Neural crest cell (in vitro differentiated cells): ENCODE results near the gene CNTN5. TPM values are rescaled to one million over a fixed set of nuclear protein-coding genes. Genes with fewer than 3 reads are reported as not detected.

Experiments
- DNase-seq: peaks from one replicate; pipeline ENCODE4 v3.0.0; 2021; ENCODE audit warnings: low read depth, mixed read lengths, low spot score
- H3K27ac Mint-ChIP-seq: one replicate; pipeline ENCODE4 v1.8.0; 2021; ENCODE audit warnings: mild to moderate bottlenecking, mixed read lengths; ENCODE audit not compliant: unreplicated experiment
- H3K27me3 Mint-ChIP-seq: 2 replicates; pipeline ENCODE4 v1.8.0; 2021; ENCODE audit warnings: low read depth, mild to moderate bottlenecking, mixed read lengths
- H3K36me3 Mint-ChIP-seq: 2 replicates; pipeline ENCODE4 v1.8.0; 2021; ENCODE audit warnings: low read depth, mild to moderate bottlenecking, mixed read lengths
- H3K4me1 Mint-ChIP-seq: 2 replicates; pipeline ENCODE4 v1.8.0; 2021; ENCODE audit warnings: mixed read lengths
- H3K4me3 Mint-ChIP-seq: one replicate; pipeline ENCODE4 v1.8.0; 2021; ENCODE audit warnings: mild to moderate bottlenecking, mixed read lengths
- H3K9me3 Mint-ChIP-seq: 2 replicates; pipeline ENCODE4 v1.8.0; 2021; ENCODE audit warnings: mixed read lengths
- CTCF ChIP-seq: fragments of 200-600 bp; sonication (generic); conservative IDR thresholded peaks from 2 replicates; pipeline ENCODE4 v1.5.0; 2021; ENCODE audit warnings: antibody characterized with exemption, mild to moderate bottlenecking
- total RNA-seq: library from RNA; stranded (reverse); gene quantifications from 2 replicates; pipeline ENCODE4 v1.2.1, GENCODE V29; 2021

The CNTN5 gene
- total RNA-seq, 1 donor from 2014 or later: not detected

DNA sequence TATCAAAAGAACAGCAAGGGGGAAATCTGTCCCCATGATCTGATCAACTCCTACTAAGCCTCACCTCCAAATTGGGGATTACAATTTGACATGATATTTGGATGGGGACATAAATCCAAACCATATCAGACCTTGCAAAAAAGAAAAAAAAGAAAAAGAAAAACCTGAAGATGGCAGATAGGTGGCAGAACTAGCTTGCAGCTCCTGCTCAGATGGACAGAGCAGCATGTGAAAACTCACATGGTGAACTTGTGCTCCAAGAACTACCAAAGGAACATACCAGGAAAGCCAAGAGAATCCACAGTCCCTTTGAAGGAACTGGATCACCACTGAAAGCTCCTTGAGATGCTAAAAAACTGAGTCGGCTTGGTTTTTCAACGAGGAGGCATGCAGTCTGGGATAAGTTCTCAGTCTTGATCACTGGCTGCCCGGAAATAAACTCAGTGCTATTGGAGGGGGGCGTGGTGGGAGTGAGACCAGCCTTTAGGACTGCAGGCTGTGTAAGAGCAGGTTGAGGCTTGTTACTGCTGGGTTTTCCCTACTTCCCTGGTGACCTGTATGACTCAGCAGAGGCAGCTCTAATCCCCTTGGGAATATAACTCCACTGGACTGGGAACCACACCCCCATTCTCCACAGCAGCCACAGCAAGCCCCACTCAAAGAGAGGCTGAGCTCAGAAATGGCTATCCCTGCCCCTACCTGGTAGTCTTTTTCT is 1308.0 kb downstream of the CNTN5 start:
- Mint-ChIP-seq H3K4me3 (no peak overlapping the region), H3K4me1 (no peaks in the 10 kb centered on the region), H3K27me3 (no peaks in the 10 kb centered on the region), H3K9me3 (peaks cover 7% of the 10 kb centered on the region), H3K27ac (no peak overlapping the region), H3K36me3 (no peaks in the 10 kb centered on the region)
- TF ChIP-seq CTCF: no peak
- no peak for DNase-seq

GRCh38 chr11:100329352-100329751 is 1308.6 kb downstream of the CNTN5 start:
- no peak for DNase-seq
- H3K27me3 Mint-ChIP-seq: no peaks in the 10 kb centered on the region
- H3K4me1 Mint-ChIP-seq: no peaks in the 10 kb centered on the region
- no peaks in the 10 kb centered on the region for H3K36me3 Mint-ChIP-seq
- H3K4me3 Mint-ChIP-seq: no peak overlapping the region
- no peak overlapping the region for H3K27ac Mint-ChIP-seq
- no peak for TF ChIP-seq CTCF
- peaks cover 12% of the 10 kb centered on the region for H3K9me3 Mint-ChIP-seq

DNA sequence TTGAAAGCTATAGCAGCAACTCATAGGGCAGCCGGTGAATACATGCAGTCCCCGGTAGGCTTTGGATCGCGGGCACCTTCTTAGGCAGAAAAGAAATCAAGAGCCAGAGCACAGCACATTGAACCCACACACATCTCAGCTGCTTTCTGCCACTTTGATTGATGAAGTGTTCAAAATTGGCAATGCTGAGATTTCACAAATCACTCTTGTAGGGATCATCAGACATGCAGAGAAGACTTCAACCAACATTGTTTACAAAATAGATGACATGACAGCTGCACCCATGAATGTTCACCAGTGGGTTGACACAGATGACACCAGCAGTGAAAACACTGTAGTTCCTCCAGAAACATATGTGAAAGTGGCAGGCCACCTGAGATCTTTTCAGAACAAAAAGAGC is 1316.1 kb downstream of the CNTN5 start:
- H3K4me3 Mint-ChIP-seq: no peak overlapping the region
- H3K4me1 Mint-ChIP-seq: no peaks in the 10 kb centered on the region
- H3K9me3 Mint-ChIP-seq: peaks cover 16% of the 10 kb centered on the region
- no peak overlapping the region for H3K27ac Mint-ChIP-seq
- H3K36me3 Mint-ChIP-seq: no peaks in the 10 kb centered on the region
- no peak for TF ChIP-seq CTCF
- H3K27me3 Mint-ChIP-seq: no peaks in the 10 kb centered on the region
- no peak for DNase-seq

DNA sequence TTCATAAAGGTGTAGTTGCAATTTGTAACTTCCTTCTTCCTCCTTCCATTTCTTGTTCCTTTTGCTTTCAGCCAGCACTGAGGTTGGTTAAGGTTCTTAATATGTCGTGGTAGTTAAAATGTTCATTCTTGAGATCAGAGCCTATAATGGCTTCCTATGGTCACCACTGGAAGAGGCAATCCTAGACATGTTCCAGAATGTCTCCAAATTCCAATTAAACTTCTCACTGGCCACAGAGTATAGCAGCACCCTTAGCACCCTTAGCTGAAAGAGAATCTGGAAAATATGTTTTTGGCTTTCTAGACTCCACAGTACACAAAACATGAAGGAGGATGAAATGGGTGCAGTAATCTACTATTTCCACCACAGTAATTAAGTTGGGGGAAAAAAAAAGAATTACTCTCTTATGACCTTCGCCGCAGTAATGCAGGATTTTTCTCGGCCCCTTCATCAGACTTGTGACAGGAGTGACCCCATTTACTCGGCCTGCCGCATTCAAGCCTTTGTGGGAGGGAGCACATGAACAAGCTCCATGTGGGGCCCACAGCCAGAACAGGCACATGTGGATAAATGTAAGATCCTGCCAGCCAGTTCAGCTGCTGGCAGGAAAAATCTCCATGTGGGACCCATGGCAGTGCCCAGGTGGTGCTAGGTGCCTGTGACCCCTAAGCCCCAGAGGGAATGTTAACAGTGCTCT is 1317.5 kb downstream of the CNTN5 start:
- H3K36me3 Mint-ChIP-seq: no peaks in the 10 kb centered on the region
- no peak for DNase-seq
- peaks cover 13% of the 10 kb centered on the region for H3K9me3 Mint-ChIP-seq
- H3K27me3 Mint-ChIP-seq: no peaks in the 10 kb centered on the region
- no peak for TF ChIP-seq CTCF
- H3K4me3 Mint-ChIP-seq: no peak overlapping the region
- no peak overlapping the region for H3K27ac Mint-ChIP-seq
- H3K4me1 Mint-ChIP-seq: no peaks in the 10 kb centered on the region

- TF ChIP-seq CTCF: no peak
- no peaks in the 10 kb centered on the region for H3K27me3 Mint-ChIP-seq
- peaks cover 4% of the 10 kb centered on the region for H3K9me3 Mint-ChIP-seq
- no peak for DNase-seq
- no peaks in the 10 kb centered on the region for H3K4me1 Mint-ChIP-seq
- H3K36me3 Mint-ChIP-seq: no peaks in the 10 kb centered on the region
- no peak overlapping the region for H3K4me3 Mint-ChIP-seq
- no peak overlapping the region for H3K27ac Mint-ChIP-seq
Observed at GRCh38 chr11:100340466-100341319, 1319.9 kb downstream of the CNTN5 start.
